ENCODE data around the gene KRTAP10-9. TPM values are rescaled to one million over a fixed set of nuclear protein-coding genes. Genes with fewer than 3 reads are reported as not detected.

Gene KRTAP10-9
- total RNA-seq, 2 donors from 2014 or later = not detected

DNA sequence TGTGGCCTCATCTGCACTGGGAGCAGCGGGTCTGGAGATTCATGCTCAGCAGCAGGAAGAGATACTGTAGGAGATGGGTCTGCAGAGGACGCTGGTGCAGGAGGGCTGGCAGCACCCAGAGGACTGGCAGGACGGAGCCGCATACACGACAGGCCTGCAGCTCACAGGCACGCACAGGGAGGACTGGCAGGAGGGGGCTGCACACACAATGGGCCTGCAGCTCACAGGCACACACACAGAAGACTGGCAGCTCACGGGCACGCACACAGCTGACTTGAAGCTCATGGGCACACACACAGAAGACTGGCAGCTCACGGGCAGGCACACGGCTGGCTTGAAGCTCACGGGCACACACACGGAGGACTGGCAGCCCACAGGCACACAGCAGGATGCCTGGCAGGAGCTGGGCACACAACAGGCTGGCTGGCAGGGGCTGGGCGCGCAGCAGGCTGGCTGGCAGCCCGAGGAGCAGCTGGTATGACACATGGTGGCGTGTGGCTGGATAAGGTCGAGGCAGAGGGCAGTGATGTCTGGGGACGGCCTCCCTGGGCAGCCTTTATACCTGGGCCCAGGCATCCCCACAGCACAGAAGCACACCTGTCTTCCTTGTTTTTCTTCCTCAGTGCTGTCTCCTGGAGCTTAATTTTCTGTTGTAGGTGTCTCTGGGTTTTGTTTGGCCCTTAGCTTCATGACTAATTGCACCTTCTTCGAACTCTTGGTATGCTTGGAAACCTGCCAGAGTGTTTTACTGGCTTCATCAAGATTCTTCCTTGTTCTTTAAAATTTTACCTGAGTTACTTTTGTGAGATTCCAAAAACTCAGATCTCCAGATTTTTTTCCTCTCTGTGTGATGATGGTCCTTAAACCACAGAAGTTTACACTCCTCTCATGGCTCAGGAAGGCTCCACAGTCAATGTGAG is 39.8 kb downstream of the KRTAP10-9 start, which contains the start of gene KRTAP12-2:
Gene KRTAP12-2, minus strand, starts transcription at position 527 of the 920 bp plus-strand sequence. Its CDS starts 41 bp downstream, at position 486.
- Histone ChIP-seq H3K27ac (no peak within 1 kb of the TSS), H3K4me1 (ENCODE audit: control insufficient read depth in 1 of 2, low read depth in 2 of 2) (no peaks in the 10 kb centered on the region), H3K9me3 (peaks cover 8% of the 10 kb centered on the region), H3K4me3 (no peak within 1 kb of the TSS), H3K36me3 (no peaks in the 10 kb centered on the region), H3K27me3 (replicated peaks; ENCODE audit: insufficient read depth) (no peaks in the 10 kb centered on the region)
- TF ChIP-seq, protein P1, sequence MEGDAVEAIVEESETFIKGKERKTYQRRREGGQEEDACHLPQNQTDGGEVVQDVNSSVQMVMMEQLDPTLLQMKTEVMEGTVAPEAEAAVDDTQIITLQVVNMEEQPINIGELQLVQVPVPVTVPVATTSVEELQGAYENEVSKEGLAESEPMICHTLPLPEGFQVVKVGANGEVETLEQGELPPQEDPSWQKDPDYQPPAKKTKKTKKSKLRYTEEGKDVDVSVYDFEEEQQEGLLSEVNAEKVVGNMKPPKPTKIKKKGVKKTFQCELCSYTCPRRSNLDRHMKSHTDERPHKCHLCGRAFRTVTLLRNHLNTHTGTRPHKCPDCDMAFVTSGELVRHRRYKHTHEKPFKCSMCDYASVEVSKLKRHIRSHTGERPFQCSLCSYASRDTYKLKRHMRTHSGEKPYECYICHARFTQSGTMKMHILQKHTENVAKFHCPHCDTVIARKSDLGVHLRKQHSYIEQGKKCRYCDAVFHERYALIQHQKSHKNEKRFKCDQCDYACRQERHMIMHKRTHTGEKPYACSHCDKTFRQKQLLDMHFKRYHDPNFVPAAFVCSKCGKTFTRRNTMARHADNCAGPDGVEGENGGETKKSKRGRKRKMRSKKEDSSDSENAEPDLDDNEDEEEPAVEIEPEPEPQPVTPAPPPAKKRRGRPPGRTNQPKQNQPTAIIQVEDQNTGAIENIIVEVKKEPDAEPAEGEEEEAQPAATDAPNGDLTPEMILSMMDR (IDR thresholded peaks at IDR 0.05) = no peak
- ATAC-seq (ENCODE audit: insufficient number of reproducible peaks, low FRiP score, low read depth) (no peak), DNase-seq (ENCODE audit: low spot score) (no peak)

DNA sequence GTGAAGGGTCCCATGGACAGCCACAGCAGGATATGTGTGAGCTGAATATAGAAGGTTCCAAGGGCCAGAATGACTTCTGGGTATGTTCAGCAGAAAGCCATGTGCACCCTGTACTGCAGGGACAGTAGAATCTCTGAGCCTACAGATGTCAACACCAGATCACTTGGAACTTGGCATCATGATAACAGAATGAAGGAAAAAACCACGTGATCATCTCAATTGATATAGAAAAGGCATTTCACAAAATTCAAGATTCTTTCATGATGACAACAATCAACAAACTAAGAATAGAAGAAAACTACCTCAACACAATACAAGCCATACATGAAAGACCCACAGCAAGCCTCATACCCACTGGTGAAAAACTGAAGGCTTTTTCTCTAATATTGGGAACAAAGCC is 40.7 kb downstream of the KRTAP10-9 start:
- no peaks in the 10 kb centered on the region for H3K27me3 ChIP-seq (replicated peaks; ENCODE audit: insufficient read depth)
- H3K27ac ChIP-seq = no peak overlapping the region
- H3K4me3 ChIP-seq = no peak overlapping the region
- ATAC-seq (ENCODE audit: insufficient number of reproducible peaks, low FRiP score, low read depth) = no peak
- peaks cover 14% of the 10 kb centered on the region for H3K9me3 ChIP-seq
- no peak for DNase-seq (ENCODE audit: low spot score)
- H3K4me1 ChIP-seq (ENCODE audit: control insufficient read depth in 1 of 2, low read depth in 2 of 2) = no peaks in the 10 kb centered on the region
- TF ChIP-seq, protein P1 (IDR thresholded peaks at IDR 0.05) = no peak
- H3K36me3 ChIP-seq = no peaks in the 10 kb centered on the region

DNA sequence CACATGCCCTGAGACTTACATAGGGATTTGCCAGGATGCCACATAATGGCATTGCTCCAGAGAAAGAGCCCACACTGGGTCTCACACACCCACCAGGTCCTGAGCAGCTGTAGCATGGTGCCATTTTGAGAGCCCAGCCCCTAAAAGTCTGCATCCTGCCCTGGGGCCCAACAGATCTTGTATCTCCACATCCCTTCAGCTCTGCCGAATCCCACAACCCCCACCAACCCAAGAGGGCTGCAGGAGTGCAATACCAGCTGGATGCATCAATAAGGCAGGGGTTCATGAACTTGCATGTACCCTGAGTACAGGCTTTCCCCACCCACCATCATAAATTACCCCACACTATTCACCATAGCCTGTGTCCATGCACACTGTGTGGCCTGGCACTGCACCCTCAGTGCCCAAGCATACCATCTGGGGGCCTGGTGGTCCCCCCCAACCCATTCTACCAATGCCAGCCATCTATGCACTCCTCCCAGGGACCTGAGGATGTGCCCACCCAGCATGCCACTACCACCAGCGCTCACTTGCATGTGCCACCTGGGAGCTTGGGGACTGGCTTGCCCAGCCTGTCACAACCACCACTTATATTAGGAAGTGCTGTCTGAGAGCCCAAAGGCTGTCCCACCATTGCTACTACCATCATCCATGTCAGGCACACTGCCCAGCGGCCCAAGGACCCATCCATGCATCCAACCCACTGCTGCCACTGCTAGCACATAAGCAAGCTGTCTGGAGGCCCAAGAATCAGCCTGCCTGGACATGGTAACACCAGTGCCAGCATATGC is 43.9 kb downstream of the KRTAP10-9 start:
- no peak overlapping the region for H3K4me3 ChIP-seq
- TF ChIP-seq, protein P1 (IDR thresholded peaks at IDR 0.05) = no peak
- peaks cover 15% of the 10 kb centered on the region for H3K9me3 ChIP-seq
- no peaks in the 10 kb centered on the region for H3K27me3 ChIP-seq (replicated peaks; ENCODE audit: insufficient read depth)
- no peaks in the 10 kb centered on the region for H3K36me3 ChIP-seq
- DNase-seq (ENCODE audit: low spot score) (no peak), ATAC-seq (ENCODE audit: insufficient number of reproducible peaks, low FRiP score, low read depth) (no peak)
- H3K27ac ChIP-seq = no peak overlapping the region
- H3K4me1 ChIP-seq (ENCODE audit: control insufficient read depth in 1 of 2, low read depth in 2 of 2) = no peaks in the 10 kb centered on the region

DNA sequence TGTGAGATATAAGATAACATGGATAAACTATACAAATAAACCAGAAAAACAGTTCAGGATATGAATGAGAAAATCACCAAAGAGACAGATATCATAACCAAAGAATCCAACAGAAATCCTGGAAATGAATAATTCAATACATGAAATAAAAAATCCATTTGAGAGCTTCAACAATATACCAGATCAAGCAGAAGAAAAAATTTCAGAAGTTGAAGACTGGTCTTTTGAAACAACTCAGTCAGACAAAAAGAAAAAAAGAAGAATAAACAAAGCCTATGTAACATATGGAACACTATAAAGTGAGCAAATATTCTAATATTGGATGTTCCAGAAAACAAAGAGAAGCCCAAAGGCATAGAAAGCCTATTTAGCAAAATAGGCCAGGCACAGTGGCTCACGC is 45.0 kb downstream of the KRTAP10-9 start:
- H3K9me3 ChIP-seq = peaks cover 15% of the 10 kb centered on the region
- ATAC-seq (ENCODE audit: insufficient number of reproducible peaks, low FRiP score, low read depth) = no peak
- no peak overlapping the region for H3K27ac ChIP-seq
- TF ChIP-seq, protein P1 (IDR thresholded peaks at IDR 0.05) = no peak
- H3K27me3 ChIP-seq (replicated peaks; ENCODE audit: insufficient read depth) = no peaks in the 10 kb centered on the region
- no peaks in the 10 kb centered on the region for H3K4me1 ChIP-seq (ENCODE audit: control insufficient read depth in 1 of 2, low read depth in 2 of 2)
- H3K4me3 ChIP-seq = no peak overlapping the region
- H3K36me3 ChIP-seq = no peaks in the 10 kb centered on the region
- DNase-seq (ENCODE audit: low spot score) = no peak

DNA sequence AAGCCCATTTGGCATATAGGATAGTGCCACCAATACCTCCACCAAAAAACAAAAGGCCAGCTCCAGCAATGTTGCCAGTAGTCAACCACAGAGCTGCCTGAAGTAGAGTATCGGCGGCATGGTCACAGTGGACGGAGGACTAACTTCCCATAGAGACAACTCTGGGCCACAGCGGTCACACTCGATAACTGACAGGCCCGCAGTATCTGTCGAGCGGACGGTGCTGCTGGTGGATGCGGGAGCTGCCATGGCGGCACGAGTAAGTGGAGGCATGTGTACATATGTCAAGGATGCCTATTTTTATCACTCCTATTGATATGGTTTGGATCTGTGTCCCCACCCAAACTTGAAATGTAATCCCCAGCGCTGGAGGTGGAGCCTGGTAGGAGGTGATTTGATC is 51.0 kb downstream of the KRTAP10-9 start:
- H3K4me1 ChIP-seq (ENCODE audit: control insufficient read depth in 1 of 2, low read depth in 2 of 2) = no peaks in the 10 kb centered on the region
- DNase-seq (ENCODE audit: low spot score) = no peak
- no peak overlapping the region for H3K4me3 ChIP-seq
- no peaks in the 10 kb centered on the region for H3K36me3 ChIP-seq
- ATAC-seq (ENCODE audit: insufficient number of reproducible peaks, low FRiP score, low read depth) = no peak
- no peak overlapping the region for H3K27ac ChIP-seq
- no peaks in the 10 kb centered on the region for H3K27me3 ChIP-seq (replicated peaks; ENCODE audit: insufficient read depth)
- H3K9me3 ChIP-seq = no peaks in the 10 kb centered on the region
- TF ChIP-seq, protein P1 (IDR thresholded peaks at IDR 0.05) = no peak

Data from thoracic aorta (tissue), 2 donors.